CD14-positive monocyte (primary cell): Measurements from ENCODE around the gene DEF6. TPM values are rescaled to one million over a fixed set of nuclear protein-coding genes. Genes with fewer than 3 reads are reported as not detected.
"Not testable (repeated sequence)": the region's sequence is repeated elsewhere in the genome, so short reads cannot be mapped to it uniquely, and the experiment has no call there.

Experiments used
- DNase-seq, 3 donors: peaks; one replicate each; pipeline ENCODE4 v3.0.0-alpha.2; 2011 to 2022
- H2AFZ ChIP-seq: 2 replicates; pipeline ENCODE4 v1.6.0; 2012; ENCODE audit warnings: mild to moderate bottlenecking, low read depth, low read length, inconsistent platforms; ENCODE audit not compliant: insufficient read depth, poor library complexity, severe bottlenecking
- H3K27ac ChIP-seq, 2 donors: 1 replicate in 1 of 2; 2 replicates in 1 of 2; pipeline ENCODE4 v1.5.1; 2012 to 2013; ENCODE audit warnings: low read length in 2 of 2, control low read depth in 1 of 2, inconsistent platforms in 1 of 2, low read depth in 1 of 2, mild to moderate bottlenecking in 1 of 2
- H3K27me3 ChIP-seq, 2 donors: one replicate each; pipeline versions ENCODE4 v1.6.0 to v1.6.1; 2011 to 2013; ENCODE audit warnings: low read length in 2 of 2; ENCODE audit not compliant: control insufficient read depth in 2 of 2, insufficient read depth in 2 of 2
- H3K36me3 ChIP-seq, 2 donors: replicated peaks in 1 of 2; 1 replicate in 1 of 2; 2 replicates in 1 of 2; pipeline versions ENCODE4 v1.5.1 to v1.6.1; 2012 to 2013; ENCODE audit warnings: low read length in 2 of 2, control low read depth in 1 of 2, inconsistent platforms in 1 of 2, mild to moderate bottlenecking in 1 of 2; ENCODE audit not compliant: insufficient read depth in 2 of 2, control insufficient read depth in 1 of 2
- H3K4me1 ChIP-seq, 2 donors: 1 replicate in 1 of 2; 2 replicates in 1 of 2; pipeline versions ENCODE4 v1.5.1 to v1.6.1; 2012 to 2013; ENCODE audit warnings: low read length in 2 of 2, control low read depth in 1 of 2, inconsistent platforms in 1 of 2, mild to moderate bottlenecking in 1 of 2, moderate library complexity in 1 of 2; ENCODE audit not compliant: insufficient read depth in 2 of 2, control insufficient read depth in 1 of 2
- H3K4me2 ChIP-seq: replicated peaks from 2 replicates; pipeline ENCODE3; 2012; ENCODE audit warnings: low read length, moderate library complexity, mild to moderate bottlenecking; ENCODE audit not compliant: poor library complexity, severe bottlenecking; ENCODE audit errors: extremely low read depth
- H3K4me3 ChIP-seq, 3 experiments: fragments of 200-600 bp in 1 of 3; sonication (generic) in 1 of 3; replicated peaks in 1 of 3; 1 replicate in 2 of 3; 2 replicates in 1 of 3; pipeline ENCODE4 v1.5.1; 2011 to 2013; ENCODE audit warnings: low read length in 3 of 3, mild to moderate bottlenecking in 3 of 3, control low read depth in 2 of 3, low read depth in 2 of 3, inconsistent platforms in 1 of 3, moderate library complexity in 1 of 3
- H3K79me2 ChIP-seq: 2 replicates; pipeline ENCODE4 v1.6.0; 2012; ENCODE audit warnings: mild to moderate bottlenecking, control low read depth, inconsistent platforms, low read length, moderate library complexity; ENCODE audit not compliant: insufficient read depth
- H3K9ac ChIP-seq: 2 replicates; pipeline ENCODE4 v1.6.0; 2017; ENCODE audit warnings: low read length, mild to moderate bottlenecking; ENCODE audit not compliant: insufficient read depth, poor library complexity, severe bottlenecking
- H3K9me3 ChIP-seq, 2 donors: replicated peaks in 1 of 2; 1 replicate in 1 of 2; 2 replicates in 1 of 2; pipeline versions ENCODE4 v1.5.1 to v1.6.1; 2012 to 2013; ENCODE audit warnings: low read length in 2 of 2, control low read depth in 1 of 2; ENCODE audit not compliant: control insufficient read depth in 1 of 2, insufficient read depth in 1 of 2
- H4K20me1 ChIP-seq: 2 replicates; pipeline ENCODE4 v1.6.0; 2012; ENCODE audit warnings: mild to moderate bottlenecking, low read length, control low read depth, moderate library complexity; ENCODE audit not compliant: insufficient read depth
- H3K27ac Mint-ChIP-seq, 7 donors: one replicate each; pipeline ENCODE4 v1.8.0; 2020; ENCODE audit warnings: mild to moderate bottlenecking in 7 of 7, mixed read lengths in 7 of 7, moderate library complexity in 6 of 7, inconsistent platforms in 2 of 7
- H3K27me3 Mint-ChIP-seq, 3 donors: one replicate each; pipeline ENCODE4 v1.8.0; 2021 to 2022; ENCODE audit warnings: low read depth in 3 of 3, mild to moderate bottlenecking in 3 of 3, mixed read lengths in 3 of 3, moderate library complexity in 3 of 3, inconsistent platforms in 1 of 3
- H3K36me3 Mint-ChIP-seq, 2 donors: one replicate each; pipeline ENCODE4 v1.8.0; 2020; ENCODE audit warnings: mixed read lengths in 2 of 2, inconsistent platforms in 1 of 2, mild to moderate bottlenecking in 1 of 2
- H3K4me1 Mint-ChIP-seq: one replicate; pipeline ENCODE4 v1.8.0; 2020; ENCODE audit warnings: mild to moderate bottlenecking, mixed read lengths
- H3K4me3 Mint-ChIP-seq, 2 donors: one replicate each; pipeline ENCODE4 v1.8.0; 2020; ENCODE audit warnings: mild to moderate bottlenecking in 2 of 2, mixed read lengths in 2 of 2, moderate library complexity in 1 of 2
- H3K9me3 Mint-ChIP-seq, 7 donors: one replicate each; pipeline ENCODE4 v1.8.0; 2020 to 2022; ENCODE audit warnings: mixed read lengths in 7 of 7, mild to moderate bottlenecking in 6 of 7, moderate library complexity in 6 of 7, inconsistent platforms in 2 of 7
- WGBS: methylation state at CpG from one replicate; pipeline ENCODE4 v1.1.5; 2013; ENCODE audit warnings: missing lambda C conversion rate; ENCODE audit not compliant: insufficient coverage; 5-methylcytosine and 5-hydroxymethylcytosine counted together
- intact Hi-C, 2 donors: fragments of 100-400 bp; cut with micrococcal nuclease; formaldehyde crosslinking; loops; one replicate each; pipeline versions ENCODE4 v1.15.0 to v1.15.1; 2023
- polyA plus RNA-seq, 3 donors: library from polyadenylated mRNA; depleted of rRNA in 1 of 3; unstranded in 2 of 3; stranded (reverse) in 1 of 3; fragments of 300-500 nt in 2 of 3; fragments of >200 nt in 1 of 3; fragmentation: Illumina TruSeq in 2 of 3; gene quantifications; 1 replicate in 2 of 3; 2 replicates in 1 of 3; pipeline ENCODE4 v1.2.3, GENCODE V29; 2012 to 2021
- TF ChIP-seq, protein P1 (sequence below): fragments of 200-600 bp; IDR thresholded peaks from one replicate; pipeline ENCODE4 v1.8.0; 2022; ENCODE audit warnings: antibody characterized with exemption, mild to moderate bottlenecking

The DEF6 gene
- polyA plus RNA-seq, 3 donors, result 41.2 to 110 (median 59.3) TPM

DNA sequence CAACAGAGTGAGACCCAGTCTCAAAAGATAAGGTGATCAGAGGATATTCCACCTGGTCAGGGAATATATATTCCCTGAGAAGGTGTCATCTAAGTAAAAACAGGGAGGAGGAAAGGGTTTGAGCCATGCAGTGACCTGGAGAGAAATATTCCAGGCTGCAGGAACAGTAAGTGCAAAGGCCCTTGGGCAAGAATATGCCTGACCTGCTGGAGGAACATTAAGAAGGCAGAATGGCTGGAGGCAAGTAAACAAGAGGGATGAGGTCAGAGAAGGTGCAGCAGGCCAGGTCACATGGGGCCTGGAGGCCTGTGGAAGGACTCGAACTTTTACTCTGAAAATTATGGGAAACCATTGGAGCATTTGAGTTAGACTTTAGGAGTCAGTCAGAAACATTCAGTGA lies 6.7 kb downstream of the DEF6 start:
- Mint-ChIP-seq H3K27ac (peak overlapping the region in 6 of 7 donors; percentile 9 to 97 (median 94)), H3K4me3 (no peak overlapping the region), H3K27me3 (peaks cover 0 to 2% (median 2%) of the 10 kb centered on the region in 3 donors), H3K36me3 (peaks cover 32 to 58% of the 10 kb centered on the region in 2 donors), H3K4me1 (peaks cover 55% of the 10 kb centered on the region), H3K9me3 (no peaks in the 10 kb centered on the region)
- H3K36me3 ChIP-seq, result peaks cover 10 to 35% of the 10 kb centered on the region in 2 donors
- H3K9me3 ChIP-seq, result no peaks in the 10 kb centered on the region
- TF ChIP-seq, protein P1, sequence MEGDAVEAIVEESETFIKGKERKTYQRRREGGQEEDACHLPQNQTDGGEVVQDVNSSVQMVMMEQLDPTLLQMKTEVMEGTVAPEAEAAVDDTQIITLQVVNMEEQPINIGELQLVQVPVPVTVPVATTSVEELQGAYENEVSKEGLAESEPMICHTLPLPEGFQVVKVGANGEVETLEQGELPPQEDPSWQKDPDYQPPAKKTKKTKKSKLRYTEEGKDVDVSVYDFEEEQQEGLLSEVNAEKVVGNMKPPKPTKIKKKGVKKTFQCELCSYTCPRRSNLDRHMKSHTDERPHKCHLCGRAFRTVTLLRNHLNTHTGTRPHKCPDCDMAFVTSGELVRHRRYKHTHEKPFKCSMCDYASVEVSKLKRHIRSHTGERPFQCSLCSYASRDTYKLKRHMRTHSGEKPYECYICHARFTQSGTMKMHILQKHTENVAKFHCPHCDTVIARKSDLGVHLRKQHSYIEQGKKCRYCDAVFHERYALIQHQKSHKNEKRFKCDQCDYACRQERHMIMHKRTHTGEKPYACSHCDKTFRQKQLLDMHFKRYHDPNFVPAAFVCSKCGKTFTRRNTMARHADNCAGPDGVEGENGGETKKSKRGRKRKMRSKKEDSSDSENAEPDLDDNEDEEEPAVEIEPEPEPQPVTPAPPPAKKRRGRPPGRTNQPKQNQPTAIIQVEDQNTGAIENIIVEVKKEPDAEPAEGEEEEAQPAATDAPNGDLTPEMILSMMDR, result no peak
- H4K20me1 ChIP-seq, result peaks cover 22% of the 10 kb centered on the region
- intact Hi-C loops, result no loop called here
- H3K27me3 ChIP-seq, result no peaks in the 10 kb centered on the region
- DNase-seq, result no peak
- no peak overlapping the region for H3K4me3 ChIP-seq
- no peak overlapping the region for H3K4me2 ChIP-seq
- H3K79me2 ChIP-seq, result peaks cover 85% of the 10 kb centered on the region
- H3K9ac ChIP-seq, result no peak overlapping the region
- WGBS, result 60% methylated on average over 1 of the region's 1 CpG
- H3K4me1 ChIP-seq, result peaks cover 49 to 50% of the 10 kb centered on the region in 2 donors
- H3K27ac ChIP-seq, result peak overlapping the region; percentile 60 to 94
- H2AFZ ChIP-seq, result no peak overlapping the region

DNA sequence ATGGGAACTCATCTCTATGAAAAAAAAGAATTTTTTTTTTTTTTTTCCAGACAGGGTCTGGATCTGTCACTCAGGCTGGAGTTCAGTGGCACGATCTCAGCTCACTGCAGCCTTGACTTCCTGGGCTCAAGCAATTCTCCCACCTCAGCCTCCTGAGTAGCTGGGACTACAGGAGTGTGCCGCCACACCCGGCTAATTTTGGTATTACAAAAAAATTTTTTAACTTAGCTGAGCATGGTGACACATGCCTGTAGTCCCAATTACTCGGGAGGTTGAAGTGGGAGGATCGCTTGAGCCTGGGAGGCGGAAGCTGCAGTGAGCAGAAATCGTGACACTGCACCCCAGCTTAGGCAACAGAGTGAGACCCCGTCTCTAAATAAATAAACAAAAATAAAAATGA lies 7.5 kb downstream of the DEF6 start:
- peaks cover 47% of the 10 kb centered on the region in 2 donors for H3K4me1 ChIP-seq
- WGBS, result 80% methylated on average over 1 of the region's 8 CpGs
- peaks cover 40 to 64% of the 10 kb centered on the region in 2 donors for H3K36me3 Mint-ChIP-seq
- H3K36me3 ChIP-seq, result peaks cover 15 to 43% of the 10 kb centered on the region in 2 donors
- H3K4me3 Mint-ChIP-seq, result no peak overlapping the region
- H3K9me3 Mint-ChIP-seq, result no peaks in the 10 kb centered on the region
- peak in 1 of 3 donors; percentile 37 for DNase-seq
- H3K27ac ChIP-seq, result peak overlapping the region in 1 of 2 donors; percentile 94
- H3K27me3 ChIP-seq, result no peaks in the 10 kb centered on the region
- no peak overlapping the region for H3K4me2 ChIP-seq
- peaks cover 29% of the 10 kb centered on the region for H4K20me1 ChIP-seq
- no peaks in the 10 kb centered on the region for H3K9me3 ChIP-seq
- intact Hi-C loops, result no loop called here
- H2AFZ ChIP-seq, result no peak overlapping the region
- no peak overlapping the region for H3K27ac Mint-ChIP-seq
- no peak overlapping the region for H3K4me3 ChIP-seq
- peaks cover 78% of the 10 kb centered on the region for H3K79me2 ChIP-seq
- H3K27me3 Mint-ChIP-seq, result peaks cover 0 to 2% (median 2%) of the 10 kb centered on the region in 3 donors
- TF ChIP-seq, protein P1, result no peak
- peaks cover 55% of the 10 kb centered on the region for H3K4me1 Mint-ChIP-seq
- no peak overlapping the region for H3K9ac ChIP-seq

DNA sequence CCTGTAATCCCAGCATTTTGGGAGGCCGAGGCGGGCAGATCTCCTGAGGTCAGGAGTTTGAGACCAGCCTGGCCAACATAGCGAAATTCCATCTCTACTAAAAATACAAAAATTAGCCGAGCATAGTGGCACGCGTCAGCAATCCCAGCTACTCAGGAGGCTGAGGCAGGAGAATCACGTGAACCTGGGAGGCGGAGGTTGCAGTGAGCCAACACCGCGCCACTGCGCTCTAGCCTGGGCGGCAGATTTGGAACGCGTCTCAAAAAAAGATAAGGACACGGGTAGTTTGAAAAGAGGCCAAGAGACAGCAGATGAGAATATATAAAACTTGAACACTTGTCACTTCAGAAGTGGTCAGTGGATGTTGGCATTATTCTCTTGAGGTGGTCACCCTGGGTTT lies 9.5 kb downstream of the DEF6 start:
- H3K27me3 ChIP-seq, H2AFZ ChIP-seq, intact Hi-C loops, H3K4me3 Mint-ChIP-seq, H3K9ac ChIP-seq, H3K9me3 Mint-ChIP-seq, H3K27ac ChIP-seq, H3K4me3 ChIP-seq, H3K4me2 ChIP-seq, H3K27me3 Mint-ChIP-seq, H3K9me3 ChIP-seq, DNase-seq: not testable (repeated sequence)
- Mint-ChIP-seq H3K36me3 (peaks cover 44 to 73% of the 10 kb centered on the region in 2 donors), H3K27ac (peak overlapping the region in 2 of 7 donors; percentile 31 to 50), H3K4me1 (peaks cover 55% of the 10 kb centered on the region)
- Histone ChIP-seq H4K20me1 (peaks cover 32% of the 10 kb centered on the region), H3K36me3 (peaks cover 19 to 52% of the 10 kb centered on the region in 2 donors), H3K79me2 (peaks cover 74% of the 10 kb centered on the region), H3K4me1 (peaks cover 47% of the 10 kb centered on the region in 2 donors)
- 99% methylated on average over 13 of the region's 15 CpGs for WGBS
